Activated naive CD4-positive, alpha-beta T cell treated with Interleukin-2 at 50 U/mL for 16 hours (primary cell): Measurements from ENCODE around the gene PITX2.

ENCODE experiments used
- DNase-seq: peaks from one replicate; pipeline ENCODE4 v3.0.0-alpha.2; 2020

PITX2 gene

GRCh38 chr4:110621839-110622751 lies 782 bp downstream of the PITX2 start:
- DNase-seq, result no peak

GRCh38 chr4:110621328-110621812 lies 1.5 kb downstream of the PITX2 start:
- DNase-seq, result no peak

GRCh38 chr4:110620691-110621327 lies 2.1 kb downstream of the PITX2 start:
- no peak for DNase-seq

GRCh38 chr4:110620322-110620690 lies 2.6 kb downstream of the PITX2 start:
- DNase-seq, result no peak

GRCh38 chr4:110619463-110620247 lies 3.2 kb downstream of the PITX2 start:
- no peak for DNase-seq

GRCh38 chr4:110618581-110619462 lies 4.1 kb downstream of the PITX2 start:
- no peak for DNase-seq

- no peak for DNase-seq
Observed at GRCh38 chr4:110617646-110618580, 5.0 kb downstream of the PITX2 start.

- no peak for DNase-seq
Observed at GRCh38 chr4:110617075-110617640, 5.7 kb downstream of the PITX2 start.

- no peak for DNase-seq
Observed at GRCh38 chr4:110616238-110617074, 6.4 kb downstream of the PITX2 start.

GRCh38 chr4:110615353-110616237 lies 7.3 kb downstream of the PITX2 start:
- no peak for DNase-seq

GRCh38 chr4:110614976-110615352 lies 7.9 kb downstream of the PITX2 start:
- DNase-seq, result no peak

- DNase-seq, result no peak
Observed at GRCh38 chr4:110614173-110614963, 8.5 kb downstream of the PITX2 start.

- no peak for DNase-seq
Observed at GRCh38 chr4:110613745-110614144, 9.1 kb downstream of the PITX2 start.

- no peak for DNase-seq
Observed at GRCh38 chr4:110612631-110613269, 10.1 kb downstream of the PITX2 start.

GRCh38 chr4:110611968-110612447 lies 10.9 kb downstream of the PITX2 start:
- no peak for DNase-seq

- no peak for DNase-seq
Observed at GRCh38 chr4:110610940-110611831, 11.7 kb downstream of the PITX2 start.
